OCI-LY7 (cell line): ENCODE measurements around the gene COL4A1. TPM values are rescaled to one million over a fixed set of nuclear protein-coding genes. Genes with fewer than 3 reads are reported as not detected.

Experiments
- BruUV-seq: library from RNA; stranded (reverse); fragments of 400-500 nt; replicated peaks from 2 replicates; lab custom pipeline; 2021; lab: Mats Ljungman, UMichigan
- CTCF ChIA-PET: fragments of 300-600 bp; sonication (Branson Sonifier 250); formaldehyde crosslinking; loops from one replicate; lab custom pipeline; 2022; ENCODE audit warnings: antibody characterized with exemption; ENCODE audit not compliant: unreplicated experiment; lab: Charles Lee
- POLR2A ChIA-PET: fragments of 300-600 bp; sonication (Branson Sonifier 250); formaldehyde crosslinking; loops from one replicate; lab custom pipeline; 2022; ENCODE audit warnings: antibody characterized with exemption; lab: Charles Lee
- DNase-seq: peaks from one replicate; pipeline ENCODE4 v3.0.0-alpha.2; 2015; ENCODE audit warnings: low spot score
- H2AFZ ChIP-seq: fragments of 200-600 bp; sonication (generic), shearing (Covaris generic); 2 replicates; pipeline ENCODE4 v1.6.1; 2014; ENCODE audit warnings: mild to moderate bottlenecking, antibody characterized with exemption, low read length, moderate library complexity
- H3K27ac ChIP-seq: fragments of 200-600 bp; sonication (generic); 2 replicates; pipeline ENCODE4 v1.5.1; 2014; ENCODE audit warnings: mixed run types, low read depth, mild to moderate bottlenecking, moderate library complexity, low read length, inconsistent platforms; ENCODE audit not compliant: poor library complexity, severe bottlenecking
- H3K36me3 ChIP-seq: fragments of 200-600 bp; sonication (generic); 2 replicates; pipeline ENCODE4 v1.6.1; 2014; ENCODE audit warnings: mild to moderate bottlenecking, antibody characterized with exemption, low read length, moderate library complexity, mixed read lengths; ENCODE audit not compliant: insufficient read depth
- H3K4me1 ChIP-seq: fragments of 200-600 bp; sonication (generic); 2 replicates; pipeline ENCODE4 v1.5.1; 2014; ENCODE audit warnings: mild to moderate bottlenecking, low read length; ENCODE audit not compliant: insufficient read depth, poor library complexity, severe bottlenecking
- H3K4me2 ChIP-seq: fragments of 200-600 bp; sonication (generic); 2 replicates; pipeline ENCODE4 v1.6.1; 2014; ENCODE audit warnings: mild to moderate bottlenecking, low read length
- H3K4me3 ChIP-seq: fragments of 200-600 bp; sonication (generic); 2 replicates; pipeline ENCODE4 v1.5.1; 2014; ENCODE audit warnings: mild to moderate bottlenecking, low read depth, low read length; ENCODE audit not compliant: poor library complexity, severe bottlenecking
- H3K79me2 ChIP-seq: fragments of 200-600 bp; sonication (generic); 2 replicates; pipeline ENCODE4 v1.6.1; 2016; ENCODE audit warnings: low read depth, mild to moderate bottlenecking, low read length, moderate library complexity, mixed read lengths; ENCODE audit not compliant: insufficient read depth
- H3K9me2 ChIP-seq: fragments of 200-600 bp; sonication (generic); 2 replicates; pipeline ENCODE4 v1.6.1; 2016; ENCODE audit warnings: mild to moderate bottlenecking, low read length, mixed read lengths; ENCODE audit not compliant: insufficient read depth
- H3K9me3 ChIP-seq: fragments of 200-600 bp; sonication (generic); 2 replicates; pipeline ENCODE4 v1.6.1; 2014; ENCODE audit warnings: mild to moderate bottlenecking, mixed run types, low read length, mixed read lengths
- H4K20me1 ChIP-seq: fragments of 200-600 bp; sonication (generic); 2 replicates; pipeline ENCODE4 v1.6.1; 2014; ENCODE audit warnings: mild to moderate bottlenecking, antibody characterized with exemption, low read length, moderate library complexity, mixed read lengths; ENCODE audit not compliant: insufficient read depth
- EZH2phosphoT487 ChIP-seq: fragments of 200-600 bp; sonication (generic); IDR thresholded peaks from 2 replicates; pipeline ENCODE4 v1.6.1; 2018; ENCODE audit warnings: low read depth, borderline replicate concordance, mild to moderate bottlenecking, mixed run types, antibody characterized with exemption, low read length, moderate library complexity, mixed read lengths
- intact Hi-C: fragments of 100-400 bp; cut with micrococcal nuclease; formaldehyde crosslinking; loops from one replicate; pipeline ENCODE4 v1.10.0; 2022; ENCODE audit not compliant: unreplicated experiment
- total RNA-seq, 2 experiments: library from RNA; depleted of rRNA in 1 of 2; stranded (reverse); fragments of >200 nt in 1 of 2; shearing (Covaris generic) in 1 of 2; gene quantifications; 2 replicates each; pipeline ENCODE4 v1.2.3, GENCODE V29; 2014 to 2022
- TF ChIP-seq, protein P1 (sequence below): fragments of 200-600 bp; sonication (generic); conservative IDR thresholded peaks from 2 replicates; pipeline ENCODE4 v1.5.1; 2014; ENCODE audit warnings: mild to moderate bottlenecking, antibody characterized with exemption, low read length, moderate library complexity, mixed read lengths

COL4A1 gene
- total RNA-seq, 2 experiments from 2014 or later, result 0.06 TPM; not detected in 1

DNA sequence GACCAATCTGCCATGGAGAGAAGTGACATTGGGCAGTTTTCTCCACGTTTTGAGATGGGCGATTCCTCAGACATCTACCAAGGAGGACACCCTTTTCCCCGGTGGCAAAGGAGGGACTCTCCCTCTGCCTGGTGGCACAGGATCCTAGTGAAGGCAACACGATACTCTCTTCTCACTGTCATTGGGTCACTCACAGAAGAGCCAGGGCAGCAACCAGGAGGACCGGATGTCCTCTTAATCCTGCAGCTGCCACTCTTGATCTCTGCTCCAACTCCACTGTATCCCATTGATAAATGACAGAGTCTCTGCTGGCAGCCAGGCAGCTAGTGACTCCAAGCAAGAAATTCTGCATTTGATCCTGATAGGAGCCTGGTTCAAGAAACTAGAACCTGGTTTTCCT lies 42.3 kb upstream of the COL4A1 start:
- Histone ChIP-seq H3K9me2 (no peaks in the 10 kb centered on the region), H3K4me1 (no peaks in the 10 kb centered on the region), H3K9me3 (no peaks in the 10 kb centered on the region), H3K36me3 (no peaks in the 10 kb centered on the region), H4K20me1 (no peaks in the 10 kb centered on the region), H3K27ac (no peak overlapping the region), H3K4me2 (no peak overlapping the region), H3K79me2 (no peaks in the 10 kb centered on the region), H3K4me3 (no peak overlapping the region), H2AFZ (no peak overlapping the region)
- POLR2A ChIA-PET, result no interaction called here
- CTCF ChIA-PET, result no interaction called here
- no peak for TF ChIP-seq EZH2phosphoT487
- intact Hi-C loops, result no loop called here
- DNase-seq, result no peak
- no TSS peak for BruUV-seq

DNA sequence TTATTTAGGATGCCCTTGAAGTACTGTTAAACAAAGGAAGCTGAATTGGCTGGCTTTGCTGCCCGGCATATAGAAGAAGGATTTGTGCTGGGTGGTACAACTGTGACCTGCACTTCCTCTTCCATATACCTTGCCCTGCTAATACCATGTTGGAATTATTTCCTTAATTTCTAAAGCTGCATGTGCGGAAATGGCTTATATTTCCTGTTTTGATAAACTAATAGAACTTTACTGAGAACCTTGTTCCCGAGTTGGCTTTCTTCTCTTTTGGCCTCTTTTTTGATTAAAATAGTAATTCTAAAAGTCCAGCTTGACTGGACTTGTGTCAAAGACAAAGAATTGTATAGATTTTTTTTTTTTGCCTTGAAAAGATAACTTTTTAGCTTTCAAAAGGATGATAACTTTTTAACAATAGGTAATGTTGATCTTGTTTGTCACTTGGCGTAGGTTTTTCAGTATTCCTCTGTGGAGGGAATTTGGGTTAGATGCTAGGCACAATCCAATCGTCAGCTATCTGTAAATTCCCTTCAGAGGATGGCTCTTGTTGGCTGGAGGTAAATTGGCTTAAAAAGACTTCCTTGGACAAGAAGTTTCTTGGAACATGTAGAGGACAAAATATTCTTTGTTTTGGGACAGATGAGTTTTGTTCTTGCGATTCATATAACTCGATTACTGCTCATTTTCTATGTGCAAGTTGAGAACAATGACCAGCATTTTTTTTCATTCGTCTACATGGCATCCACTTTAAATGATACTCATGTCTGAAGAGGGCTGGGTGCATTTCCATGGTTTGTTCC lies 41.5 kb upstream of the COL4A1 start:
- H3K36me3 ChIP-seq, result no peaks in the 10 kb centered on the region
- POLR2A ChIA-PET, result no interaction called here
- DNase-seq, result no peak
- no peak overlapping the region for H3K4me2 ChIP-seq
- H4K20me1 ChIP-seq, result no peaks in the 10 kb centered on the region
- H3K4me1 ChIP-seq, result no peaks in the 10 kb centered on the region
- H3K9me3 ChIP-seq, result no peaks in the 10 kb centered on the region
- CTCF ChIA-PET, result no interaction called here
- no peaks in the 10 kb centered on the region for H3K79me2 ChIP-seq
- H3K9me2 ChIP-seq, result no peaks in the 10 kb centered on the region
- TF ChIP-seq EZH2phosphoT487, result no peak
- TF ChIP-seq, protein P1, sequence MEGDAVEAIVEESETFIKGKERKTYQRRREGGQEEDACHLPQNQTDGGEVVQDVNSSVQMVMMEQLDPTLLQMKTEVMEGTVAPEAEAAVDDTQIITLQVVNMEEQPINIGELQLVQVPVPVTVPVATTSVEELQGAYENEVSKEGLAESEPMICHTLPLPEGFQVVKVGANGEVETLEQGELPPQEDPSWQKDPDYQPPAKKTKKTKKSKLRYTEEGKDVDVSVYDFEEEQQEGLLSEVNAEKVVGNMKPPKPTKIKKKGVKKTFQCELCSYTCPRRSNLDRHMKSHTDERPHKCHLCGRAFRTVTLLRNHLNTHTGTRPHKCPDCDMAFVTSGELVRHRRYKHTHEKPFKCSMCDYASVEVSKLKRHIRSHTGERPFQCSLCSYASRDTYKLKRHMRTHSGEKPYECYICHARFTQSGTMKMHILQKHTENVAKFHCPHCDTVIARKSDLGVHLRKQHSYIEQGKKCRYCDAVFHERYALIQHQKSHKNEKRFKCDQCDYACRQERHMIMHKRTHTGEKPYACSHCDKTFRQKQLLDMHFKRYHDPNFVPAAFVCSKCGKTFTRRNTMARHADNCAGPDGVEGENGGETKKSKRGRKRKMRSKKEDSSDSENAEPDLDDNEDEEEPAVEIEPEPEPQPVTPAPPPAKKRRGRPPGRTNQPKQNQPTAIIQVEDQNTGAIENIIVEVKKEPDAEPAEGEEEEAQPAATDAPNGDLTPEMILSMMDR, result no peak
- no peak overlapping the region for H3K4me3 ChIP-seq
- intact Hi-C loops, result no loop called here
- no TSS peak for BruUV-seq
- no peak overlapping the region for H2AFZ ChIP-seq
- no peak overlapping the region for H3K27ac ChIP-seq

DNA sequence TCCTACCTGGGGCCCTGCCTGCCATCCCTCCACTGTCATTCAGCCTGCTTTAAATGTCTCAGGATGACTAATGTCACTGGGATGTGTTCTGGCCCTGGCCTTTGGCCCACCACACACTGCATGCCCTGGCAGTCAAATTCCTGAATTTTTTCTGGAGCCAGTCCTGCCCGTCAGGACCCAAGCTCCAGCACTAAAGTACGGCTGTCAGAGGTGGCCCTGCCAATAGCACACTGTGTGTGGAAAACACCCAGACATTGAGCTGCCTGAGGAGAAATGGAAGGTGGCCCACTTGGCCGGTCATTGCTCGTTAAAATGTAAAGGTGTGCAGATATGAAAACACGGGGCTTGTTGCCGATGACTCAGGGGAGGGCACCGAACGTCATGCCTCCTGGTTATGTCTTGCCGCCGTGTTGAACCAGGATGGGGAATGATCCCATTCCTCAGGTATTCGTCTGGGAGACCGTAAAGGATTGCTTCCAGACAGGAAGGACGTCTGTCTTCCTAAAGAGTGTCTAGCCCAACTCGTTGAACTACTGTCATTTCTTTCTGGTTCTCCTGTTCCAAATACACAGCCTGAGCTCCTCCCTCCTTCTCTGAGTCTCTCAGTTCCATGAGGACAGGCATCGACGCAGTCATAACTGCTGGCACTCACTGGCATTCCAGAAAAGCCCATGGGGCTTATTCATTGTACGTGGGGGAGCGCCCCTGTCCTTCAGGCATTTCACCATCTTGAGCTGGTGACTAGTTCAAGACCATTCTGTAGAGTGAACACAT lies 40.8 kb upstream of the COL4A1 start:
- POLR2A ChIA-PET, result no interaction called here
- TF ChIP-seq, protein P1, result no peak
- TF ChIP-seq EZH2phosphoT487, result no peak
- CTCF ChIA-PET, result no interaction called here
- no peak overlapping the region for H3K4me3 ChIP-seq
- H3K79me2 ChIP-seq, result no peaks in the 10 kb centered on the region
- no peaks in the 10 kb centered on the region for H4K20me1 ChIP-seq
- BruUV-seq, result no TSS peak
- no peak for DNase-seq
- H3K27ac ChIP-seq, result no peak overlapping the region
- H3K4me1 ChIP-seq, result no peaks in the 10 kb centered on the region
- no peak overlapping the region for H3K4me2 ChIP-seq
- H3K36me3 ChIP-seq, result no peaks in the 10 kb centered on the region
- no peaks in the 10 kb centered on the region for H3K9me3 ChIP-seq
- intact Hi-C loops, result no loop called here
- H2AFZ ChIP-seq, result no peak overlapping the region
- no peaks in the 10 kb centered on the region for H3K9me2 ChIP-seq
